ENCODE data around the gene FBXL16. TPM values are rescaled to one million over a fixed set of nuclear protein-coding genes. Genes with fewer than 3 reads are reported as not detected.

Gene FBXL16
- total and polyA plus RNA-seq, 9 of the 15 experiments (the other 6 are each of a cell fraction or from before 2014, with no cell fraction given), result 0.21 to 8.2 (median 1.7) TPM

GRCh38 chr16:674968-675883 lies 30.4 kb downstream of the FBXL16 start, which contains the start of gene RHBDL1 (continued):
- TF ChIP-seq, protein P1, sequence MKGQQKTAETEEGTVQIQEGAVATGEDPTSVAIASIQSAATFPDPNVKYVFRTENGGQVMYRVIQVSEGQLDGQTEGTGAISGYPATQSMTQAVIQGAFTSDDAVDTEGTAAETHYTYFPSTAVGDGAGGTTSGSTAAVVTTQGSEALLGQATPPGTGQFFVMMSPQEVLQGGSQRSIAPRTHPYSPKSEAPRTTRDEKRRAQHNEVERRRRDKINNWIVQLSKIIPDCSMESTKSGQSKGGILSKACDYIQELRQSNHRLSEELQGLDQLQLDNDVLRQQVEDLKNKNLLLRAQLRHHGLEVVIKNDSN (CRISPR knock-in tag; IDR thresholded peaks at IDR 0.05), result peak; percentile 14; the same call in 1 of the 2 replicates
- TF ChIP-seq FOXK1 (CRISPR knock-in tag; IDR thresholded peaks at IDR 0.05; ENCODE audit: borderline replicate concordance) (no peak), TSHZ1 (CRISPR knock-in tag; IDR thresholded peaks at IDR 0.05) (no peak), ELF2 (CRISPR knock-in tag; IDR thresholded peaks at IDR 0.05) (no peak), XRCC4 (IDR thresholded peaks at IDR 0.05; ENCODE audit: extremely low read depth, insufficient read depth, insufficient read length) (no peak), CEBPB (tag; IDR thresholded peaks at IDR 0.05) (no peak), GABPB2 (CRISPR knock-in tag; conservative IDR thresholded peaks at IDR 0.05) (no peak), ZNF445 (CRISPR knock-in tag; IDR thresholded peaks at IDR 0.05; ENCODE audit: low read depth) (no peak), U2AF1 (optimal IDR thresholded peaks at IDR 0.05; ENCODE audit: low read depth, low read length) (no peak), JUNB (CRISPR knock-in tag; conservative IDR thresholded peaks at IDR 0.05) (no peak), ZNF511 (CRISPR knock-in tag; IDR thresholded peaks at IDR 0.05) (0 out of 2 replicates have a peak, but pooled peaks have one; percentile 19), BRF1 (IDR thresholded peaks at IDR 0.05; ENCODE audit: borderline replicate concordance, extremely low read depth, insufficient read length) (no peak), MAFK (IDR thresholded peaks at IDR 0.05; ENCODE audit: low read length) (no peak), SRF (CRISPR knock-in tag; IDR thresholded peaks at IDR 0.05) (peak in 1 of 2 experiments; percentile 61; a peak in 1 of 4 replicates), TARDBP (IDR thresholded peaks at IDR 0.05) (peak; percentile 66; the same call in 1 of the 2 replicates), CREB1 (IDR thresholded peaks at IDR 0.05) (no peak; the same call in 1 of the 2 replicates), CREB1 (CRISPR knock-in tag; IDR thresholded peaks at IDR 0.05) (0 out of 2 replicates have a peak, but pooled peaks have one; percentile 35), FOXA3 (CRISPR knock-in tag; conservative IDR thresholded peaks at IDR 0.05 in 1 of 2, IDR thresholded peaks at IDR 0.05 in 1 of 2) (no peak), DMBX1 (CRISPR knock-in tag; IDR thresholded peaks at IDR 0.05; ENCODE audit: borderline replicate concordance) (no peak), IRF2 (CRISPR knock-in tag; IDR thresholded peaks at IDR 0.05) (no peak)
- TF ChIP-seq, protein P2, sequence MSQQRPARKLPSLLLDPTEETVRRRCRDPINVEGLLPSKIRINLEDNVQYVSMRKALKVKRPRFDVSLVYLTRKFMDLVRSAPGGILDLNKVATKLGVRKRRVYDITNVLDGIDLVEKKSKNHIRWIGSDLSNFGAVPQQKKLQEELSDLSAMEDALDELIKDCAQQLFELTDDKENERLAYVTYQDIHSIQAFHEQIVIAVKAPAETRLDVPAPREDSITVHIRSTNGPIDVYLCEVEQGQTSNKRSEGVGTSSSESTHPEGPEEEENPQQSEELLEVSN (IDR thresholded peaks at IDR 0.05; ENCODE audit: borderline replicate concordance in 1 of 2, extremely low read depth in 1 of 2, insufficient read depth in 1 of 2, insufficient read length in 1 of 2, low read depth in 1 of 2, low read length in 1 of 2, poor library complexity in 1 of 2, severe bottlenecking in 1 of 2), result peak in 1 of 2 experiments; percentile 65

Data from K562 (cell line).